K562 (cell line): ENCODE results near the gene ZRANB1. TPM values are rescaled to one million over a fixed set of nuclear protein-coding genes. Genes with fewer than 3 reads are reported as not detected.

Experiments
- ATAC-seq: fragments of 200-7000 bp; cut with Tn5 transposase; 3 replicates; pipeline ENCODE4 v1.9.1; 2020; ENCODE audit warnings: moderate library complexity
- BruUV-seq: library from RNA; stranded (reverse); fragments of 400-500 nt; replicated peaks from 2 replicates; lab custom pipeline; 2021; lab: Mats Ljungman, UMichigan
- CTCF ChIA-PET: fragments of 300-600 bp; formaldehyde crosslinking; extraction: SDS; loops from one replicate; lab custom pipeline; 2021; ENCODE audit warnings: low intra/inter-chr PET ratio; lab: Yijun Ruan, JAX
- POLR2A ChIA-PET: fragments of 300-600, 350-650 bp; sonication (Branson Sonifier 250); formaldehyde crosslinking; extraction: SDS; loops from one replicate; lab custom pipeline; 2021; ENCODE audit warnings: antibody characterized with exemption, inconsistent platforms; lab: Yijun Ruan, JAX
- DNase-seq, 4 experiments: peaks; one replicate each; pipeline versions ENCODE4 v3.0.0 to v3.0.0-alpha.2; 2011 to 2018; ENCODE audit warnings: low spot score in 3 of 4, mixed read lengths in 3 of 4; ENCODE audit errors: extremely low read depth in 1 of 4
- FAIRE-seq: peaks from 2 replicates; lab custom pipeline; 2011; peaks lifted over from hg19 to GRCh38; lab: Jason Lieb, UNC
- H2AFZ ChIP-seq: 2 replicates; pipeline ENCODE4 v1.6.0; 2011; ENCODE audit warnings: low read depth, low read length, control low read depth, inconsistent platforms
- H3K27ac ChIP-seq: fragments of 200-600 bp; 3 replicates; pipeline ENCODE4 v1.8.0; 2011; ENCODE audit warnings: low read depth, mild to moderate bottlenecking, control low read depth, inconsistent platforms, low read length, moderate library complexity, mixed read lengths; ENCODE audit errors: extremely low read depth
- H3K27me3 ChIP-seq, 2 experiments: fragments of 300-600 bp in 1 of 2; 2 replicates in 1 of 2; 3 replicates in 1 of 2; pipeline versions ENCODE4 v1.6.0 to v1.8.0; 2011; ENCODE audit warnings: inconsistent platforms in 2 of 2, low read length in 2 of 2, mild to moderate bottlenecking in 1 of 2, mixed read lengths in 1 of 2, moderate library complexity in 1 of 2; ENCODE audit not compliant: control insufficient read depth in 2 of 2, insufficient read depth in 2 of 2
- H3K36me3 ChIP-seq: fragments of 300-600 bp; 3 replicates; pipeline ENCODE4 v1.8.0; 2011; ENCODE audit warnings: mild to moderate bottlenecking, low read length, inconsistent platforms; ENCODE audit not compliant: control insufficient read depth, insufficient read depth
- H3K4me1 ChIP-seq, 2 experiments: fragments of 200-600 bp in 1 of 2; replicated peaks in 1 of 2; 2 replicates in 1 of 2; 3 replicates in 1 of 2; pipeline versions ENCODE4 v1.5.1 to v1.8.0; 2011; ENCODE audit warnings: inconsistent platforms in 2 of 2, low read length in 2 of 2, mild to moderate bottlenecking in 1 of 2, mixed read lengths in 1 of 2, moderate library complexity in 1 of 2; ENCODE audit not compliant: control insufficient read depth in 2 of 2, insufficient read depth in 2 of 2
- H3K4me2 ChIP-seq: 2 replicates; pipeline ENCODE4 v1.6.1; 2011; ENCODE audit warnings: low read length, control low read depth, inconsistent platforms, mixed read lengths; ENCODE audit not compliant: insufficient read depth
- H3K4me3 ChIP-seq: fragments of 200-600 bp; sonication (generic), shearing (Covaris generic); 2 replicates; pipeline ENCODE4 v1.5.1; 2016; ENCODE audit warnings: control low read depth, inconsistent platforms
- H3K79me2 ChIP-seq: fragments of 200-600 bp; 3 replicates; pipeline ENCODE4 v1.8.0; 2011; ENCODE audit warnings: low read length, inconsistent platforms; ENCODE audit not compliant: control insufficient read depth, insufficient read depth
- H3K9ac ChIP-seq, 2 experiments: 2 replicates each; pipeline versions ENCODE4 v1.6.0 to v1.6.1; 2011; ENCODE audit warnings: low read depth in 2 of 2, low read length in 2 of 2, control low read depth in 1 of 2, inconsistent platforms in 1 of 2, mild to moderate bottlenecking in 1 of 2, mixed read lengths in 1 of 2; ENCODE audit not compliant: insufficient read depth in 1 of 2
- H3K9me1 ChIP-seq: one replicate; pipeline ENCODE4 v1.6.0; 2011; ENCODE audit warnings: inconsistent platforms, mild to moderate bottlenecking, low read length, moderate library complexity; ENCODE audit not compliant: control insufficient read depth, insufficient read depth
- H3K9me3 ChIP-seq: replicated peaks from 2 replicates; pipeline ENCODE4 v1.5.1; 2011; ENCODE audit warnings: low read depth, low read length, inconsistent platforms; ENCODE audit not compliant: control insufficient read depth, insufficient read depth
- H4K20me1 ChIP-seq: replicated peaks from 2 replicates; pipeline ENCODE4 v1.6.1; 2011; ENCODE audit warnings: low read length, inconsistent platforms, mixed read lengths; ENCODE audit not compliant: control insufficient read depth, insufficient read depth
- ARID1B ChIP-seq: fragments of 450-650 bp; IDR thresholded peaks from 2 replicates; pipeline ENCODE4 v1.6.1; 2016; ENCODE audit warnings: antibody characterized with exemption, mild to moderate bottlenecking, inconsistent platforms
- BDP1 ChIP-seq: IDR thresholded peaks from 3 replicates; pipeline ENCODE4 v1.6.1; 2011; ENCODE audit not compliant: insufficient read length, insufficient read depth
- CREB1 ChIP-seq, 2 experiments: sonication (generic) in 1 of 2; formaldehyde crosslinking in 1 of 2; IDR thresholded peaks; 2 replicates each; pipeline versions ENCODE4 v1.6.1 to v1.8.0; 2012 to 2022; ENCODE audit warnings: inconsistent platforms in 1 of 2, mild to moderate bottlenecking in 1 of 2, missing genetic modification reagents in 1 of 2, moderate library complexity in 1 of 2
- FOSL1 ChIP-seq: fragments of 200-800 bp; sonication (Bioruptor generic); conservative IDR thresholded peaks from 2 replicates; pipeline ENCODE4 v1.6.1; 2016; ENCODE audit warnings: missing genetic modification characterization, missing compliant biosample characterization
- KDM1A ChIP-seq, 2 experiments: fragments of 450-650 bp; IDR thresholded peaks; 2 replicates each; pipeline ENCODE4 v1.6.1; 2016; ENCODE audit warnings: mild to moderate bottlenecking in 2 of 2
- MXD1 ChIP-seq: fragments of 250-450 bp; sonication (Bioruptor Pico); IDR thresholded peaks from 2 replicates; pipeline ENCODE4 v1.8.0; 2021; ENCODE audit warnings: borderline replicate concordance, mild to moderate bottlenecking, moderate library complexity; ENCODE audit not compliant: poor library complexity, severe bottlenecking
- NBN ChIP-seq: fragments of 450-650 bp; IDR thresholded peaks from 2 replicates; pipeline ENCODE4 v1.6.1; 2016; ENCODE audit warnings: low read depth, mild to moderate bottlenecking
- NFIC ChIP-seq: fragments of 450-650 bp; IDR thresholded peaks from 2 replicates; pipeline ENCODE4 v1.6.1; 2017; ENCODE audit warnings: mild to moderate bottlenecking, inconsistent platforms
- NR3C1 ChIP-seq: sonication (generic); formaldehyde crosslinking; IDR thresholded peaks from 2 replicates; pipeline ENCODE4 v1.8.1; 2022; ENCODE audit warnings: missing genetic modification reagents
- PRPF4 ChIP-seq: fragments of 200-400 bp; formaldehyde crosslinking; IDR thresholded peaks from one replicate; pipeline ENCODE4 v1.6.1; 2017; ENCODE audit warnings: low read length, low read depth, mild to moderate bottlenecking; ENCODE audit not compliant: insufficient read depth, poor library complexity, severe bottlenecking
- RBBP5 ChIP-seq: fragments of 200-600 bp; sonication (generic); IDR thresholded peaks from 2 replicates; pipeline ENCODE4 v1.6.1; 2012; ENCODE audit warnings: borderline replicate concordance, mild to moderate bottlenecking, low read length, control low read depth, inconsistent platforms; ENCODE audit not compliant: insufficient read depth, poor library complexity, severe bottlenecking
- SMAD4 ChIP-seq: fragments of 250-450 bp; sonication (Bioruptor Pico); conservative IDR thresholded peaks from 2 replicates; pipeline ENCODE4 v1.8.0; 2021; ENCODE audit warnings: inconsistent platforms, mild to moderate bottlenecking, moderate library complexity
- ZBTB12 ChIP-seq: fragments of 250-450 bp; sonication (Bioruptor Pico); IDR thresholded peaks from 2 replicates; pipeline ENCODE4 v1.4.0; 2020
- ZNF197 ChIP-seq: fragments of 200-800 bp; sonication (Bioruptor generic); IDR thresholded peaks from 2 replicates; pipeline ENCODE4 v1.6.1; 2016; ENCODE audit warnings: low read depth, missing genetic modification characterization, missing compliant biosample characterization
- ZNF398 ChIP-seq: fragments of 250-450 bp; sonication (Bioruptor Pico); IDR thresholded peaks from 2 replicates; pipeline ENCODE4 v1.8.0; 2021; ENCODE audit warnings: moderate library complexity, mild to moderate bottlenecking, inconsistent platforms
- ZNF436 ChIP-seq: fragments of 250-450, 450-650 bp; sonication (Bioruptor Pico); formaldehyde crosslinking; IDR thresholded peaks from 2 replicates; pipeline ENCODE4 v1.7.0; 2020; ENCODE audit warnings: mild to moderate bottlenecking
- ZZZ3 ChIP-seq: fragments of 450-650 bp; IDR thresholded peaks from 2 replicates; pipeline ENCODE4 v1.6.1; 2016; ENCODE audit warnings: antibody characterized with exemption, mild to moderate bottlenecking, moderate library complexity
- WGBS: fragments of 100-300 bp; shearing (Covaris generic); methylation state at CpG from one replicate; pipeline ENCODE4 v1.1.6; 2016; ENCODE audit warnings: low coverage, mixed read lengths; ENCODE audit not compliant: insufficient coverage; ENCODE audit errors: missing lambda C conversion rate; 5-methylcytosine and 5-hydroxymethylcytosine counted together
- in situ Hi-C: fragments of 300-500 bp; cut with MboI; formaldehyde crosslinking; loops from 4 replicates; pipeline ENCODE4 v1.15.0; 2018; ENCODE audit warnings: inconsistent platforms, mixed read lengths
- intact Hi-C: fragments of 100-400 bp; cut with micrococcal nuclease; formaldehyde crosslinking; loops from 2 replicates; pipeline ENCODE4 v1.14.2; 2022
- polyA plus RNA-seq, 8 experiments: library from polyadenylated mRNA; depleted of rRNA in 4 of 8; stranded (reverse) in 5 of 8; unstranded in 3 of 8; fragments of >200 nt; fragmentation: Nextera tagmentation in 2 of 8; fragmentation: Illumina TruSeq in 1 of 8; extraction: Ambion mirVana in 2 of 8; extraction: Trizol in 1 of 8; gene quantifications; 2 replicates each; pipeline versions ENCODE4 v1.2.1 to v1.2.3, GENCODE V29; 2011 to 2014; ENCODE audit warnings: inconsistent platforms in 1 of 8, missing spikeins in 1 of 8
- total RNA-seq, 7 experiments: library from RNA; depleted of rRNA in 6 of 7; stranded (reverse); fragments of >200 nt in 6 of 7; fragmentation: Illumina TruSeq in 2 of 7; extraction: Trizol in 2 of 7; gene quantifications; 2 replicates each; pipeline versions ENCODE4 v1.2.1 to v1.2.3, GENCODE V29; 2011 to 2021; ENCODE audit warnings: low replicate concordance in 1 of 7

Gene ZRANB1
- total and polyA plus RNA-seq, 9 of the 15 experiments (the other 6 are each of a cell fraction or from before 2014, with no cell fraction given) = 0.07 to 1.1 (median 0.64) TPM

DNA sequence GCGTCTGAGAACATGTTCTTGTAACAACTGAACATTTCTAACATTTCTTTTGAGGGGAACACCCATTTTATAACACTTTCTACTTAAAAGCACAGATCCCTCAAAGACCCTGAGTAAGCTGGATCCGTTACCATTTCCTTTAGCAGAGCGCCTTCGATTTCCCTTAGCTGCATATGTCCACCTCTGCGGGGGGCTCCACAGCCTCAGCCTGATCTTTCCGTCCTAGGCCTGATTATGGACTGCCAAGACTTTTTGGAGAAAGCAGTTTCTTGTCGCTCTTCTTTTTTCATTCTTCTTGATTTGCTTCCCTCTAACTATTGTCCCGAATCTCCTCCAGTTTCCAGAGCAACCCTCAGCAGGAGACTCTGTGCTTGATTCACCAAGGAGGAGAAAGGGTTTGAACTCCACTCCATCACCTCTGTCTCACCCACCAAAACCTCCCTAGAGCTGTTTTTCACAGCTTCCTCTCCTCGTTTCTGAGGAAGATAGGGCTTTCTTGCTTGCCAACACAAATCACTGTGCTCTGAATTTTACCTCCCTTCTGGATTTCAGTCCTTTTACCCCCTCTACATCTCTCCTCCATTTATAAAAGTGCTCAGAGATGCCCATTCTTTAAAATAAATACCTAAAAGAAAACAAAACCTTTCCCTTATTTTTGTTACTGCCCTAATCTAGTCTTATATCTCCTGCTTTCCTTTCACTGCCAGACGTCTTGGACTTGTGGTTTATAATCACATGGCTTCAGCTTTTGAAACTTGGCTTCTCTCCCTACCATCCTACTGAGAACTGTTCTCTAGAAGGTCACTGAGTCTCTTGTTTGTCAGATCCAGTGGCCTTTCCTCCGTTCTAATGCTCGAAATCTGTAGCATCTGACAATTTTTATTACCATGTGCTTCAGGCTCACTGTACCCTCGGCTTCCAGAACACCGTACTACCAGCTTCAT is 30.5 kb upstream of the ZRANB1 start:
- peak; percentile 14 to 57 (median 24) for DNase-seq
- CTCF ChIA-PET = no interaction called here
- FAIRE-seq = peak; percentile 74
- BruUV-seq = no TSS peak
- Histone ChIP-seq H3K9me1 (no peaks in the 10 kb centered on the region), H3K36me3 (no peaks in the 10 kb centered on the region), H3K4me2 (peak overlapping the region; percentile 68), H3K4me1 (peaks cover 10 to 31% of the 10 kb centered on the region in 2 experiments), H4K20me1 (no peaks in the 10 kb centered on the region), H3K27ac (peak overlapping the region; percentile 68; the same call in 2 of the 3 replicates), H3K79me2 (peaks cover 12% of the 10 kb centered on the region), H2AFZ (peak overlapping the region; percentile 57), H3K4me3 (0 out of 2 replicates have a peak overlapping the region, but pooled peaks have one; percentile 10), H3K27me3 (no peaks in the 10 kb centered on the region), H3K9me3 (no peaks in the 10 kb centered on the region), H3K9ac (peak overlapping the region in 1 of 2 experiments; percentile 44; a peak in 3 of 4 replicates)
- peak; percentile 79 for ATAC-seq
- POLR2A ChIA-PET = interaction anchor here (0.6 to 2.3 kb wide), 6 partner anchors 10 to 587 kb away, joined by 3 to 12 read pairs (median 4); no protein-coding TSS in a partner anchor
- in situ Hi-C loops = loop anchor here (10.0 kb wide), 1 partner anchor 133 kb away; no protein-coding TSS in a partner anchor
- WGBS = 15% methylated on average over 13 of the region's 14 CpGs
- intact Hi-C loops = no loop called here
- no peak for TF ChIP-seq NR3C1 (CRISPR knock-in tag)
- 0 out of 2 replicates have a peak, but pooled peaks have one; percentile 46 for TF ChIP-seq ZNF197 (CRISPR knock-in tag)
- TF ChIP-seq ZBTB12 (CRISPR knock-in tag) = no peak
- TF ChIP-seq PRPF4 = no peak
- TF ChIP-seq NFIC = peak; percentile 67
- TF ChIP-seq CREB1 (IDR thresholded peaks at IDR 0.05) = no peak
- TF ChIP-seq CREB1 (CRISPR knock-in tag; IDR thresholded peaks at IDR 0.05) = no peak
- TF ChIP-seq ZNF436 (CRISPR knock-in tag) = no peak
- no peak for TF ChIP-seq FOSL1 (tag)
- 0 out of 2 replicates have a peak, but pooled peaks have one; percentile 17 for TF ChIP-seq NBN
- no peak for TF ChIP-seq ZZZ3
- no peak for TF ChIP-seq ZNF398 (CRISPR knock-in tag)
- no peak for TF ChIP-seq BDP1
- 0 out of 2 replicates have a peak, but pooled peaks have one; percentile 23 for TF ChIP-seq SMAD4 (CRISPR knock-in tag)
- peak in 1 of 2 experiments; percentile 39; a peak in 1 of 4 replicates for TF ChIP-seq KDM1A (IDR thresholded peaks at IDR 0.05)
- peak; percentile 27 for TF ChIP-seq RBBP5
- TF ChIP-seq ARID1B = peak; percentile 79
- no peak for TF ChIP-seq MXD1
